ENCODE measurements around the gene CD55.
"Not testable (repeated sequence)": the region's sequence is repeated elsewhere in the genome, so short reads cannot be mapped to it uniquely, and the experiment has no call there.

Gene CD55

DNA sequence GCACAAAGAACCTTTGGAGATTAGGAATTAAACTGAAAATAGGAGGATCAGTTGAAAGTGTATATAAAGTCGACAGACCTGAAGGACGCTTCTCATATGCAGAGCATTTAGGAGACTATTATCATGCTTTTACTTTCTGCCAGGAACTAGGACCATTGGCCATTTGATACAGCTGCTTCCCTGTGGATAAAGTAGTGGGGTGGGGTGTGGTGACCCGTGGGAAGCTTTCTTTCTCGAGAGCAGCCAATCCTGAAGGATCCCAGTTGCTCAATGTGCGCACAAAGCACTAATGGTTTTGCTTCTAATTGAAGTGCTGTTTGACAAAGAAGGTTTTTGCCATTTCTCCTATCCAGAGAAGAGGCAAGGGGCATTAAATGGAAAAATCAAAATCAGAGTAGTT, 14.9 kb upstream of the CD55 start:
- no peak for DNase-seq

DNA sequence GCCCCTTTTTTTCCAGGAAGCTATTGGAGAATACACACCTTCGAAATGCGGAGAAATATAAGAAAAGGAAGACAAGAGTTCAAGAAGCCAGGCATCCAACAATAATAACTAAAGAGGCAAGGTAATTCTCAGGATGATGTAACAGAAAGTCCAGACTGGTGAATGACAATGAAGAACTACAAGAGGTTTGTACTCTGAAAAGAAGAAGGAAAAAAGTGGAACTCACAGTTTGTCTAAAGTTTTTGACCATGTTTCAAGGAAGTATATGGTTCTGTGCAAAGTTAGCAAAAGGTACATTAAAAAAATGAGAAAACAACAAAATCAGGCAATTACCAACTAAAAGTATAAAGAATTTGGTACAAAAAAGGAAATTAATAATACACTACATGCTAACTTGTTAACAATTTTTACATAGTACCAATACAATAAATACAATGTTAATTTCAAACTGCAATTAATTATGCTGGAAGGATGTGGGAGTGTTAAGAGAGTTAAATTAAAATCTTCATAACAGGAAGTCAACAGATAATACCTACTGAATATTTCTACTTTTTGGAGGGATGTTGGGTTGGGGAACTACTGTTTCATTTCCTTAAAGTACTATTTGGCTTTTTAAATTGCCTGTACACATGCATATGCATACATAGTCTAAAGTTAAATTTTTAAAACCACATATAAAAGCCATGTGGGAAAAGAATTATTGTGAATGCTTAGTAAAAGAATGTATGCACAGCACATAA, 12.9 kb upstream of the CD55 start:
- no peak for DNase-seq

GRCh38 chr1:207309745-207310273, 11.7 kb upstream of the CD55 start:
- DNase-seq = no peak

DNA sequence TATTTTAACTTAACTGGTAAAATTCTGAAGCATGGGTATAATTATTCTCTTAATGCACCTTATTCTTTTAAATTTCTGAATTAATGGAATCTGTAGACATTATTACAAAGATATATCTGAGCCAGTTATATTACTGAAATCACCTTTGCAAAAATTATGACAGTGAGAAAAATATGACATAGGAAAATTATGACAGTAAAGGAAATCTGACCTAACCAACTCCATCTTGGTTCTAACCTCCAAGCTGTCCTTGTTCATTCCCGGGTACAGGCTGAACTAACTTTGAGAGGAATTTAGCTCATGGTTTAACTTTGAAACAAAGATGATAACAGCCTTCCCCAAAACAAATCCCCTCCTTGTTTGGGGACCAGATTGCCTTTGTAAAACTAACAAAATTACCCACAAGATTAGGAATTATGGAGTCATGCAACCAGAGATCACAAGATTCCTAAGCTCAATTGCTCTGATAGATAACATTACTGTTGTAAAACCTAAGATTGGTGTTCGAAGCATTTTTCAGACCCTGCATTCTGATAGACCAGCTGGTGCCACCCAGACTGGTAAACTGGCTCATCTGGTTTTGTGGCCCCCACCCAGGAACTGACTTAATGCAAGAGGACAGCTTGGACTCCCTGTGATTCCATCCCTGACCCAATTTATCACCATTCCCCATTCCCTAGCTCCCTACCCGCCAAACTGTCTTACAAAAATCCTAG, 9.4 kb upstream of the CD55 start:
- no peak for DNase-seq

GRCh38 chr1:207312604-207312920, 8.9 kb upstream of the CD55 start:
- DNase-seq = no peak

- DNase-seq = no peak
These were observed 8.3 kb upstream of the CD55 start for GRCh38 chr1:207313131-207313530.

- DNase-seq = no peak
These were observed 6.7 kb upstream of the CD55 start for GRCh38 chr1:207314816-207315215.

DNA sequence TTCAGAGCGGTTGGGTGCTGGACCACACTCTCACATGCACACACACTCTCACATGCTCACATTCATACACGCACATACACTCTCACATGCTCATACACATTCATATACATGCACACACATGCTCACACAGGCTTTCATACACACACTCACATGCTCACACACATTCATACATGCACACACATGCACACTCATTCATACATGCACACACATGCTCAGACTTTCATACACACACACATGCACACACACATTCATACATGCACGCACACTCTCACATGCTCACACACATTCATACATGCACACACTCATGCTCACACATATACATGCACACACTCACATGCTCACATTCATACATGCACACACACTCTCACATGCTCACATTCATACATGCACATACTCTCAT, 6.0 kb upstream of the CD55 start:
- DNase-seq = no peak

DNA sequence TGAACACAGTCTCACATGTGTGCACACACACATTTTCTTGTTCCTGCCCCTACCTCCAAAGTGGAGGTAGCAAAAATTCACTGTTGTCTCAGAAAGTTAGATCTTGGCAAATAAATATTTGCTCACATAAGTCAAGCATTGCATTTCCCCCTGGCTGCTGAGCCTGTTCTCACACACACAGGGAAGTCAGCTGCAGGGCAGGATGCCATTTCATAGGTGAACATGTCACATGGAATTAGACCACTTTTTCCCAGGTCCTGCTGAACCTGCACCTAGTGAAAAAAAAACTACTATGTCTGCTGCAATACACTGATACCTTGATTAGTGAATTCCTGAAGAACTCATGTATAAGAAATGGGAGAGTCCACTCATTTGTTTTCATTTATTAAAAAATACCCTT, 5.3 kb upstream of the CD55 start:
- no peak for DNase-seq

DNA sequence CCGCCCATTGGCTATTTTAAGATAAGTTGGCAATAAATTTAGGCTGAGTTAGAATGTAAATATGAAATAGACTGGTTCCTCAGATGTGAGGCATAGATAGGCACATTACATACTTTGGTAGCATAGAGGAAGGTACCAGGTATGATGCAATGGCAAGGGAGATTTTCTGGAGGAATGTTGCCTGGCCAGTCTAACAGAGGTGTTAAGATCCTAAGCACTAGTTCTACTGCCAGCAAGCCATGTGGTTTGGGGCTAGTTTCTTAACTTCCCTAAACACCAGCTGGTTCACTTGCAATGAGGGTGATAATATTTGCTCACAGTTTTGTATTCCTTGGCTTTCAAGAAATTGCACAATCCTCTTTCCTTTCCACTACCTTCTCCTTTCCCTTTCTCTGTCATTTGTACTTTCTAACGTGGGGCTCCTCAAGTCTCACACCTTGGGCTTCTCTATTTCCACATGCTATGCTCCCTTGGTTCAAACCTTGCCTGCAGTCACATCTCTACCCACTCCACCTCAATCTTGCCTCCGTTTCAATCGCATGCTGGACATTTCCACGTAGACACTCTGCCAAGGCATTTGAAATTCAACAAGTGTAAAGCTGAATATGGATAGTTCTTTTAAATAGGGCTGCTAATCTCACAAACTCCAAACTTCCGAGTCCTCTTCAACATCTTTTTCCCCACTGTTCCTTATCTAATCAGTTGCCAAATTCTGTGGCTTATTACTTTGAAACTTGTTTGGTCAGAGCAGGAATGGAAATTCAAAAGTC, 4.7 kb upstream of the CD55 start:
- no peak for DNase-seq

DNA sequence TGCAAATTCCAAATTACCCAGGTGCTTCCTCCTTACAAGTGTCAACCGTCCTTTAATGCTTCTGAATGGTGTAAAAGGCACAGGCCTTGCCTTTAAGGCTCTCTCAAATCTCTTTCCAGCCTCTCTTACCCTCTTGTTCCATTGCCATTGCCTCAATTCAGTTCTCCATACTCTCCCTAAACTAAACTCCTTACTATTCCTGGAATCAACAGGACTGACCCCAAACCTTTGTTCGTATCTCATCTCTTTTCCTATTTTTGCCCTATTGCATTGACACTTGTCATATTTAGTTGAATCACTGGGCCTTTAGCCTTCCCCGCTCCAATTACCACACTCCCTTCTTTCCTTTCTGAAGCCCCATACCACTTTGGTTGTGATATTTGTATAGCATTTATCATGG, 3.9 kb upstream of the CD55 start:
- DNase-seq = no peak

DNA sequence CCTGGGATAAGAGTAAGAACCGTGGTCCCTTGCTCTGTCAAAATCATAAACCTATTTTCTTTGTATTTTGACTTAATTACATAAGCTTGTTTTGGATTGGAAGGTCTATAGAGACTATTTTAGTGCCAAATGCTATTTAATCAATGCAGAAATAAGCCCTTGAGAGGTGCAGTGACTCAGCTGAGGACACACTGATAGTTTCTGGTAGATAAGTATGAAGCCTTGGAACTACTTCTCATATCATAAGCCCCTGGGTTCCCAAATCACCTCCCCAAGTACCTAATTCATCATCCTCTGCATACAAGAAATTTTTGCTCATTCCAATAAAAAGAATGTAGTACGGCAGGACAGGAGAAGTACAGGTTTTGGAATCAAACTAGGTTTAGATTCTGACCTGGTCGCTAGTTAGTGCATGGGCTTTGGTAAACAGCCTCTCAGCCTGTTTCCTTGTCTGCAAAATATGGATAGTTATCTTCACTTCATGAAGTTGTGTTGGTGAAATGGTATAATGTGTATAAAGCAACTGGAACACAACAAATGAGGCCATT, 3.3 kb upstream of the CD55 start:
- DNase-seq = no peak

- no peak for DNase-seq
These were observed 2.3 kb upstream of the CD55 start for GRCh38 chr1:207319199-207319598.

- DNase-seq = not testable (repeated sequence)
These were observed 1.4 kb upstream of the CD55 start for GRCh38 chr1:207320105-207320504.

DNA sequence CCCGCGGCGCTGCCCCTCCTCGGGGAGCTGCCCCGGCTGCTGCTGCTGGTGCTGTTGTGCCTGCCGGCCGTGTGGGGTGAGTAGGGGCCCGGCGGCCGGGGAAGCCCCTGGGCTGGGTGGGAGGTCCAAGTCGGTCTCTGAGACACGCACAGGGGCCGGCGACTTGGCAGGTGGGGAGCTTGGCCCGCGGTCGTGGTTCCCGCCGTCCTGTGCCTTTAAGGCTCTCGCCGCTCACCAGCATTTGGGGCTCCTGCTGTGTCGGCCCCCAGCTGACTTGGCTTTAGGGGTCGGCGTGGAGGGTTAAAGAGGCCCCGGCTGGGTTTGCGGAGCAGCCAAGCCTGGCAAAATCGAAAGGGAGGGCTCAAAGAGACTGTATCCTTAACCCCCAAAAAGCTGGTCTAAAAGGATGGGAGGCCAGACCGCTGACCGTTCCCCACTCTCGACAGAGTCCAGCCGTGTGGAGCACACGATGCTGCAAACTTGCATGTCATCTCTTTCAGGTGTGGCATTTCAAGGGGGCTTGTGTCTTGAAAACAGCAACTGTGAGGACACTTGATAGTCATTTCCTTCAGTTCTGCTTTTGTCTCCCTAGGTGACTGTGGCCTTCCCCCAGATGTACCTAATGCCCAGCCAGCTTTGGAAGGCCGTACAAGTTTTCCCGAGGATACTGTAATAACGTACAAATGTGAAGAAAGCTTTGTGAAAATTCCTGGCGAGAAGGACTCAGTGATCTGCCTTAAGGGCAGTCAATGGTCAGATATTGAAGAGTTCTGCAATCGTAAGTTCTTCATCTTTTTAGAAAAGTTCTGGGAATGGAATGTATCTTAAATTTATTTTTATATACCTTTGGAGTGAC, 540 bp downstream of the CD55 start:
- DNase-seq = peak; percentile 69

- DNase-seq = no peak
These were observed 2.1 kb downstream of the CD55 start for GRCh38 chr1:207323425-207324225.

DNA sequence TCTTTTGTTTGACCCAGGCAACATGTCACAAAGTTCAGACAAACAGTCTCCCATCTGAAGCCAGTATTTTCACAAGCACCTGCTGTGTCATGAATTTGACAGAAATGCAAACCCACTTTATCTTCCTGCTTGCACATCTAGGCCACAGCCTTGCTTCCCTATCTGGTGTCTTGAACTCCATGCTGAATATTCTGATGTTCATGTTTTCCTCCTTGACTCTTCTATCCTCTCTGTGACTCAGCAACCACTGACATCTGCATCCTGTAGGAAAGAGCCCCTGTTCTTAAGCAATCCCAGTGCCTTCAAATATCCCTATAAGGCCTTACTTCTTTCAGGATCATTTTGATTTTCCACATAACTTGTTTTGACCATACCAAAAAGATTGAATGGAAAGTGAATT, 6.5 kb downstream of the CD55 start:
- no peak for DNase-seq

DNA sequence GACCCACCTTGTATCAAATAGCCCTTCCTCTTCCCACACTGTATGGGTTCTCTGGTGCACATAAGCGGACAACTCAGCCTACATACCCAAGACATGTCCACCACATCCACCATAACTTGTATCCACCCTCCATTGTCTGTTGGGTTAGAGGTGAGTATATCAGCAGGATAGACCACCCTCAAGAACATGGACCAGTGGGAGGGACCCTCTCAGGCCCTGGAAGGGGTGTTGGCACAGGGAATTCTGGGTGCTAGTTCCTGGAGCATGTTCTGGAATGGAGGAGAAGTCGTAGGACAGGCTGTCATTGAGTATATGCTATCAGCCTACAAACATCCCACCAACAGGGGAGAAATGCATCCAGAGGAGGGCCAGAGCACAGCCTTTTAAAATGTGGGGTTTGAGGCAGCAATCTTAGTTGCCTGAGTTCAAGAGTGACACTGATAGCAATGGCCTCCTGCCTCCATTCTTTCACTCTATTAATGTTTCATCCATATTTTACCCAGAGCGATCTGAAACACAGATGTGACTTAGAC, 7.5 kb downstream of the CD55 start:
- no peak for DNase-seq

- no peak for DNase-seq
These were observed 8.0 kb downstream of the CD55 start for GRCh38 chr1:207329469-207329868.

- no peak for DNase-seq
These were observed 8.7 kb downstream of the CD55 start for GRCh38 chr1:207330011-207330710.

All from right hindlimb (tissue), 1 donor.